Endodermal cell (in vitro differentiated cells): ENCODE results near the gene LPXN. TPM values are rescaled to one million over a fixed set of nuclear protein-coding genes. Genes with fewer than 3 reads are reported as not detected.

ENCODE experiments used
- DNase-seq: peaks from one replicate; pipeline ENCODE4 v3.0.0-alpha.2; 2017
- H3K27ac ChIP-seq: 2 replicates; pipeline ENCODE4 v1.5.1; 2013; ENCODE audit warnings: mild to moderate bottlenecking, low read depth, low read length, moderate library complexity
- H3K27me3 ChIP-seq: 2 replicates; pipeline ENCODE4 v1.6.1; 2013; ENCODE audit warnings: mild to moderate bottlenecking, low read length, moderate library complexity; ENCODE audit not compliant: insufficient read depth, control insufficient read depth, poor library complexity, severe bottlenecking
- H3K36me3 ChIP-seq: 2 replicates; pipeline ENCODE4 v1.7.0; 2013; ENCODE audit warnings: mild to moderate bottlenecking, low read length, moderate library complexity; ENCODE audit not compliant: control insufficient read depth, insufficient read depth
- H3K4me1 ChIP-seq: one replicate; pipeline ENCODE4 v1.7.0; 2013; ENCODE audit warnings: low read length; ENCODE audit not compliant: control insufficient read depth, insufficient read depth
- H3K4me3 ChIP-seq: 2 replicates; pipeline ENCODE4 v1.5.1; 2013; ENCODE audit warnings: mild to moderate bottlenecking, low read length, moderate library complexity
- H3K9ac ChIP-seq: 2 replicates; pipeline ENCODE4 v1.6.1; 2013; ENCODE audit warnings: mild to moderate bottlenecking, low read length, moderate library complexity; ENCODE audit not compliant: poor library complexity, severe bottlenecking; ENCODE audit errors: extremely low read depth
- H3K9me3 ChIP-seq: 2 replicates; pipeline ENCODE4 v1.6.1; 2013; ENCODE audit warnings: mild to moderate bottlenecking, low read length, moderate library complexity; ENCODE audit not compliant: control insufficient read depth
- H3K27ac Mint-ChIP-seq: 2 replicates; pipeline ENCODE4 v1.8.0; 2020; ENCODE audit warnings: mixed read lengths
- H3K27me3 Mint-ChIP-seq: 2 replicates; pipeline ENCODE4 v1.8.0; 2021; ENCODE audit warnings: mild to moderate bottlenecking, mixed read lengths; ENCODE audit not compliant: insufficient read depth
- H3K36me3 Mint-ChIP-seq: 2 replicates; pipeline ENCODE4 v1.8.0; 2020; ENCODE audit warnings: low read depth, mixed read lengths
- H3K4me1 Mint-ChIP-seq: 2 replicates; pipeline ENCODE4 v1.8.0; 2020; ENCODE audit warnings: mixed read lengths
- H3K4me3 Mint-ChIP-seq: 2 replicates; pipeline ENCODE4 v1.8.0; 2020; ENCODE audit warnings: mild to moderate bottlenecking, moderate library complexity, mixed read lengths
- H3K9me3 Mint-ChIP-seq: 2 replicates; pipeline ENCODE4 v1.8.0; 2020; ENCODE audit warnings: mild to moderate bottlenecking, mixed read lengths
- WGBS, 2 experiments: methylation state at CpG; one replicate each; pipeline versions ENCODE4 v1.1.5 to v1.1.7; 2013; ENCODE audit warnings: missing lambda C conversion rate in 2 of 2, mixed read lengths in 1 of 2; ENCODE audit not compliant: insufficient coverage in 1 of 2, insufficient read length in 1 of 2; 5-methylcytosine and 5-hydroxymethylcytosine counted together
- total RNA-seq, 2 donors: library from RNA; stranded (reverse); fragmentation: NEBNext Ultra II Directional in 1 of 2; extraction: Animal tissue kit (Norgen Biotek cat#: 25700) in 1 of 2; gene quantifications; 2 replicates in 1 of 2; 3 replicates in 1 of 2; pipeline ENCODE4 v1.2.1, GENCODE V29; 2021
- TF ChIP-seq, protein P1 (sequence below): fragments of 200-600 bp; sonication (generic); conservative IDR thresholded peaks from 2 replicates; pipeline ENCODE4 v1.5.0; 2021; ENCODE audit warnings: antibody characterized with exemption, mild to moderate bottlenecking

Gene LPXN
- total RNA-seq, 2 donors from 2014 or later, result 1.9 to 2.7 TPM

GRCh38 chr11:58546841-58547240, 28.8 kb downstream of the LPXN start:
- no peak overlapping the region for H3K27ac Mint-ChIP-seq
- Histone ChIP-seq H3K27ac (no peak overlapping the region), H3K9me3 (no peaks in the 10 kb centered on the region), H3K4me3 (no peak overlapping the region), H3K4me1 (no peaks in the 10 kb centered on the region), H3K36me3 (no peaks in the 10 kb centered on the region), H3K9ac (no peak overlapping the region), H3K27me3 (no peaks in the 10 kb centered on the region)
- no peak for DNase-seq
- TF ChIP-seq, protein P1, sequence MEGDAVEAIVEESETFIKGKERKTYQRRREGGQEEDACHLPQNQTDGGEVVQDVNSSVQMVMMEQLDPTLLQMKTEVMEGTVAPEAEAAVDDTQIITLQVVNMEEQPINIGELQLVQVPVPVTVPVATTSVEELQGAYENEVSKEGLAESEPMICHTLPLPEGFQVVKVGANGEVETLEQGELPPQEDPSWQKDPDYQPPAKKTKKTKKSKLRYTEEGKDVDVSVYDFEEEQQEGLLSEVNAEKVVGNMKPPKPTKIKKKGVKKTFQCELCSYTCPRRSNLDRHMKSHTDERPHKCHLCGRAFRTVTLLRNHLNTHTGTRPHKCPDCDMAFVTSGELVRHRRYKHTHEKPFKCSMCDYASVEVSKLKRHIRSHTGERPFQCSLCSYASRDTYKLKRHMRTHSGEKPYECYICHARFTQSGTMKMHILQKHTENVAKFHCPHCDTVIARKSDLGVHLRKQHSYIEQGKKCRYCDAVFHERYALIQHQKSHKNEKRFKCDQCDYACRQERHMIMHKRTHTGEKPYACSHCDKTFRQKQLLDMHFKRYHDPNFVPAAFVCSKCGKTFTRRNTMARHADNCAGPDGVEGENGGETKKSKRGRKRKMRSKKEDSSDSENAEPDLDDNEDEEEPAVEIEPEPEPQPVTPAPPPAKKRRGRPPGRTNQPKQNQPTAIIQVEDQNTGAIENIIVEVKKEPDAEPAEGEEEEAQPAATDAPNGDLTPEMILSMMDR, result no peak
- H3K9me3 Mint-ChIP-seq, result no peaks in the 10 kb centered on the region
- H3K27me3 Mint-ChIP-seq, result no peaks in the 10 kb centered on the region
- peaks cover 4% of the 10 kb centered on the region for H3K4me1 Mint-ChIP-seq
- H3K36me3 Mint-ChIP-seq, result peaks cover 13% of the 10 kb centered on the region
- H3K4me3 Mint-ChIP-seq, result no peak overlapping the region
- 93 to 100% methylated on average over 1 of the region's 1 CpG for WGBS, 2 experiments

- H3K9me3 Mint-ChIP-seq, result peaks cover 22% of the 10 kb centered on the region
- TF ChIP-seq, protein P1, result no peak
- no peaks in the 10 kb centered on the region for H3K27me3 Mint-ChIP-seq
- no peak for DNase-seq
- no peak overlapping the region for H3K27ac ChIP-seq
- H3K27me3 ChIP-seq, result no peaks in the 10 kb centered on the region
- no peaks in the 10 kb centered on the region for H3K36me3 ChIP-seq
- H3K4me3 ChIP-seq, result no peak overlapping the region
- no peak overlapping the region for H3K4me3 Mint-ChIP-seq
- no peak overlapping the region for H3K9ac ChIP-seq
- peaks cover 30% of the 10 kb centered on the region for H3K36me3 Mint-ChIP-seq
- 92 to 93% methylated on average over 15 to 25 of the region's 25 CpGs for WGBS, 2 experiments
- no peak overlapping the region for H3K27ac Mint-ChIP-seq
- H3K4me1 Mint-ChIP-seq, result no peaks in the 10 kb centered on the region
- H3K9me3 ChIP-seq, result no peaks in the 10 kb centered on the region
- H3K4me1 ChIP-seq, result no peaks in the 10 kb centered on the region
Measured at GRCh38 chr11:58531865-58532341, 43.8 kb downstream of the LPXN start.

- H3K4me1 ChIP-seq, result no peaks in the 10 kb centered on the region
- H3K36me3 ChIP-seq, result no peaks in the 10 kb centered on the region
- H3K4me3 ChIP-seq, result no peak overlapping the region
- no peaks in the 10 kb centered on the region for H3K27me3 ChIP-seq
- H3K4me3 Mint-ChIP-seq, result no peak overlapping the region
- no peak overlapping the region for H3K27ac Mint-ChIP-seq
- no peaks in the 10 kb centered on the region for H3K4me1 Mint-ChIP-seq
- DNase-seq, result no peak
- no peaks in the 10 kb centered on the region for H3K9me3 ChIP-seq
- H3K9me3 Mint-ChIP-seq, result peaks cover 18% of the 10 kb centered on the region
- no peak overlapping the region for H3K27ac ChIP-seq
- 86 to 94% methylated on average over 2 to 3 of the region's 3 CpGs for WGBS, 2 experiments
- no peaks in the 10 kb centered on the region for H3K27me3 Mint-ChIP-seq
- no peak overlapping the region for H3K9ac ChIP-seq
- TF ChIP-seq, protein P1, result no peak
- H3K36me3 Mint-ChIP-seq, result peaks cover 27% of the 10 kb centered on the region
Measured at GRCh38 chr11:58530236-58530635, 45.4 kb downstream of the LPXN start.
